ENCODE data around the gene COL4A4. TPM values are rescaled to one million over a fixed set of nuclear protein-coding genes. Genes with fewer than 3 reads are reported as not detected.
A peak's percentile ranks its signal among the peaks of the same experiment; 100 is the strongest.
"Not testable (repeated sequence)": the region's sequence is repeated elsewhere in the genome, so short reads cannot be mapped to it uniquely, and the experiment has no call there.

The COL4A4 gene
- polyA plus RNA-seq, 1 donor, result 0.09 TPM

- DNase-seq (ENCODE audit: low read depth), result no peak
Observed at GRCh38 chr2:227115761-227116160, 48.2 kb downstream of the COL4A4 start.

- peak; percentile 17 for DNase-seq (ENCODE audit: low read depth)
Observed at GRCh38 chr2:227106845-227107759, 56.9 kb downstream of the COL4A4 start.

GRCh38 chr2:227103583-227103982 is 60.4 kb downstream of the COL4A4 start:
- no peak for DNase-seq (ENCODE audit: low read depth)

- no peak for DNase-seq (ENCODE audit: low read depth)
Observed at GRCh38 chr2:227099340-227099739, 64.7 kb downstream of the COL4A4 start.

- DNase-seq (ENCODE audit: low read depth), result no peak
Observed at GRCh38 chr2:227098162-227098515, 65.9 kb downstream of the COL4A4 start.

- DNase-seq (ENCODE audit: low read depth), result no peak
Observed at GRCh38 chr2:227097495-227098161, 66.4 kb downstream of the COL4A4 start.

- DNase-seq (ENCODE audit: low read depth), result no peak
Observed at GRCh38 chr2:227095346-227095745, 68.7 kb downstream of the COL4A4 start.

- DNase-seq (ENCODE audit: low read depth), result no peak
Observed at GRCh38 chr2:227082286-227082685, 81.7 kb downstream of the COL4A4 start.

- no peak for DNase-seq (ENCODE audit: low read depth)
Observed at GRCh38 chr2:227079726-227080125, 84.3 kb downstream of the COL4A4 start.

GRCh38 chr2:227065065-227065464 is 98.9 kb downstream of the COL4A4 start:
- not testable (repeated sequence) for DNase-seq (ENCODE audit: low read depth)

- no peak for DNase-seq (ENCODE audit: low read depth)
Observed at GRCh38 chr2:227058888-227059399, 105.1 kb downstream of the COL4A4 start.

- no peak for DNase-seq (ENCODE audit: low read depth)
Observed at GRCh38 chr2:227057743-227058447, 106.1 kb downstream of the COL4A4 start.

GRCh38 chr2:227057060-227057459 is 106.9 kb downstream of the COL4A4 start:
- DNase-seq (ENCODE audit: low read depth), result no peak

GRCh38 chr2:227054006-227054405 is 110.0 kb downstream of the COL4A4 start:
- no peak for DNase-seq (ENCODE audit: low read depth)

GRCh38 chr2:227052879-227053278 is 111.1 kb downstream of the COL4A4 start:
- DNase-seq (ENCODE audit: low read depth), result no peak

GRCh38 chr2:227043981-227044380 is 120.0 kb downstream of the COL4A4 start:
- DNase-seq (ENCODE audit: low read depth), result no peak

- no peak for DNase-seq (ENCODE audit: low read depth)
Observed at GRCh38 chr2:227038550-227039189, 125.3 kb downstream of the COL4A4 start.

- DNase-seq (ENCODE audit: low read depth), result no peak
Observed at GRCh38 chr2:227036527-227036926, 127.5 kb downstream of the COL4A4 start.

GRCh38 chr2:227035711-227036367 is 128.2 kb downstream of the COL4A4 start:
- no peak for DNase-seq (ENCODE audit: low read depth)

GRCh38 chr2:227033471-227034148 is 130.4 kb downstream of the COL4A4 start:
- no peak for DNase-seq (ENCODE audit: low read depth)

- no peak for DNase-seq (ENCODE audit: low read depth)
Observed at GRCh38 chr2:227031379-227031778, 132.6 kb downstream of the COL4A4 start.
